GM12892 (cell line): ENCODE data around the gene DVL2.
"Not testable (repeated sequence)": the region's sequence is repeated elsewhere in the genome, so short reads cannot be mapped to it uniquely, and the experiment has no call there.

Source experiments
- DNase-seq: peaks from one replicate; pipeline ENCODE4 v3.0.0; 2011; ENCODE audit not compliant: insufficient read length
- FAIRE-seq: peaks from 2 replicates; lab custom pipeline; 2011; peaks lifted over from hg19 to GRCh38; lab: Jason Lieb, UNC
- POLR2A ChIP-seq: IDR thresholded peaks from 2 replicates; pipeline ENCODE4 v1.6.1; 2011; ENCODE audit warnings: low read depth, low read length, control low read depth
- POLR2AphosphoS5 ChIP-seq: IDR thresholded peaks from 2 replicates; pipeline ENCODE4 v1.6.1; 2011; ENCODE audit warnings: low read depth, low read length, control low read depth
- TAF1 ChIP-seq: IDR thresholded peaks from 2 replicates; pipeline ENCODE4 v1.6.1; 2011; ENCODE audit warnings: low read depth, mild to moderate bottlenecking, control low read depth, low read length, borderline replicate concordance

DVL2 gene

DNA sequence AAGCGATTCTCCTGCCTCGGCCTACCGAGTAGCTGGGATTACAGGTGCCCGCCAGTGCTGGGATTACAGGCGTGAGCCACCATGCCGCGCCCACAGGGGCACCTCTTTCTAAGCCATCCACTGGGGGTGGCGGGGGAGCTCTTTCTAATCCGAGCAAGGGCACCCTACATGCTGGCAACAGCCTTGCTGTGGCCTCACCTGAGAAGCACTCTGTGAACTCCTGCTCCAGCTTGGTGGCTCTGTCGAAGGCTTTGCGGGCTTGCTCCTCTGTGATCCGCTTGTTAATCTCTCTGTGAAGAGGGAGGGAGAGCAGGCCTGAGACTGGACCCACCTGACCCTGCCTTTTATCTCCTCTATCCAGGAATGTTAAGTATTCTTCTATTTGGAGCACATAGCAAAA is 43.2 kb downstream of the DVL2 start:
- TF ChIP-seq POLR2A, result no peak
- no peak for TF ChIP-seq POLR2AphosphoS5
- no peak for TF ChIP-seq TAF1
- DNase-seq (peak; percentile 17), FAIRE-seq (no peak)

DNA sequence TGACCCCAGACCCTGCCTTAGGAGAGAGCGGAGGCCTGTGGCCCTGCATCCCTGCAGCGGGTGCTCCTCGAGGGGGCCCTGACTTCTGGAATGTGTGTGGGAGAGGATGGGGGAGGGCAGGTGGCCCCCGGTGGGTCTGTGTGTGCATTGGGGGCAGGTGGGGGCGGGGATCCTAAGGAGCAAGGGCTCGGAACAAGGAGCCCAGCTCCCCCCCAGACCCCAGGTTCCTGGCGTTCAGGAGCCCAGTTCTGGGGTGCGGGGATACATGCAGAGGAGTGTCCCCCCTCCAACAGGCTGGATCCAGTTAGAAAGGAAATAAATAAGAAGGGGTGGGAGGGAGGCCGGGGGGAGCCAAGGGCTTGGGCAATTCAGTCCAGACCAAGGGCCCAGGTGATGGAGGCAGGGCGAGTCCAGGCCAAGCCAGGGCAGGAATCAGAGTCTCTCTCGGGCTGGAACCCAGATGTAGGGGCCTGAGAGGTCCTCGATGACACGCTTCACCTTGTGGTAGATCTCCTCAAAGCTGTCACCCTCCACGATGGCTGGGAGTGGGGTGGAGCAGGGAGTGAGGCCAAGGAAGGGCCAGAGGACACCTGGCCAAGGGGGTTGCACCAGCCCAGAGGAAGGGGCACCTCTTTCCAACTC is 43.9 kb downstream of the DVL2 start:
- TF ChIP-seq POLR2A (no peak), TAF1 (no peak), POLR2AphosphoS5 (no peak)
- FAIRE-seq, result no peak
- DNase-seq, result peak; percentile 13

- no peak for TF ChIP-seq POLR2AphosphoS5
- TF ChIP-seq POLR2A, result no peak
- no peak for TF ChIP-seq TAF1
- no peak for FAIRE-seq
- DNase-seq, result peak; percentile 31
Measured at GRCh38 chr17:7186241-7186640, 48.1 kb downstream of the DVL2 start.

DNA sequence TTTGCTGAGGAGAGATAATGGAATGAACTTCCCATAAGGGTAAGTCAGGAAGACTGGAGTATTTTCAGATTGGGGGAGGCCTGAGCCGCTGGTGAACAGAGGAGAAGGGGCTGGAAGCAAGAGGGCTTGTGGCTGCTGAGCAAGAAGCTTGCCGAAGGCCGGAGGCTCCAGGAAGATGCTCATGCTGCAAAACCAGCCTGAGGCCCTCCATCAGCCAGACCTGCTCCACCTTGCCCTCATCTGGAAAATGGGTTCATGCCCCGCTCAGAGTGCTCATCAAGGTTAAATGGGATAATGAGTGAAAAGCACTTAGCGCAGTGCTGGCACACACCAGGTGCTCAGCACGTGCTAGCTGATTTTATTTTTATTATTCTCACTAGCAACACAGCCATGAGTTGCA is 49.7 kb downstream of the DVL2 start:
- no peak for DNase-seq
- TF ChIP-seq POLR2A (no peak), POLR2AphosphoS5 (no peak), TAF1 (no peak)
- FAIRE-seq, result no peak

DNA sequence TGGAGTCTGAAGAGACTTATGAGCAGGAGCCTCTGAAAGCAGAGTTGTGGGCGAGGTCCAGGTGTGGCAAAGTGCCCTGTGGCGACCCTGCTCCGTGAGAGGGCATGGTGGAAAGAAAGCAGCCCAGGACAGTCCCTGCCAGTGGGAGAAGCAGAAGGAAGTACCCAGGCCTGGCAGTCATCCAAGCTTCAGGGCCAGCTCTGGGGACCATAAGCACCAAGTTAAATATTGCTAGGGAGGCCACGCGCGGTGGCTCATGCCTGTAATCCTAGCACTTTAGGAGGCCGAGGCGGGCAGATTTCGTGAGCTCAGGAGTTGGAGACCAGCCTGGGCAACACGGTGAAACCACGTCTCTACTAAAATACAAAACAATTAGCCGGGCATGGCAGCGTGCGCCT is 50.2 kb downstream of the DVL2 start:
- FAIRE-seq (no peak), DNase-seq (no peak)
- TF ChIP-seq POLR2A (no peak), POLR2AphosphoS5 (no peak), TAF1 (no peak)

GRCh38 chr17:7183433-7184090 is 50.8 kb downstream of the DVL2 start:
- FAIRE-seq (no peak), DNase-seq (no peak)

DNA sequence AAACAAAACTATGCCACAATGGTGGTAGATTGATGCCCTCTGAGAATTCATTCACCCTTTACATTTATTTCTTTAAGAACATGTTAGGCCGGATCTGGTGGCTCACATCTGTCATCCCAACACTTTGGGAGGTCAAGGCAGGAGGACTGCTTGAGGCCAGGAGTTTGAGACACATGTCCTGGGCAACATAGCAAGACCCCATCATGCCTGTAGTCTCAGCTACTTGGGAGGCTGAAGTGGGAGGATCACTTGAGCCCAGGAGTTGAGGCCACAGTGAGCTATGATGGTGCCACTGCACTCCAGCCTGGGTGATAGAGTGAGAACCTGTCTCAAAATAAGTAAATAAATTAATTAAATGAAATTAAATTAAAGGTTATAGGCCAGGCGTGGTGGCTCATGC is 52.2 kb downstream of the DVL2 start:
- DNase-seq, FAIRE-seq: not testable (repeated sequence)

More at GRCh38 chr17:7183433-7184090, 50.8 kb downstream of the DVL2 start:
- TF ChIP-seq TAF1 (no peak), POLR2A (no peak), POLR2AphosphoS5 (no peak)

- TF ChIP-seq TAF1 (no peak), POLR2AphosphoS5 (no peak), POLR2A (no peak)
- DNase-seq (no peak), FAIRE-seq (no peak)
Measured at GRCh38 chr17:7179317-7180254, 54.7 kb downstream of the DVL2 start, which contains the start of gene ASGR1. TSS of gene ASGR1 (minus strand) at chr17:7179370. CDS start at chr17:7178563, 807 bp downstream.

GRCh38 chr17:7178973-7179316 is 55.4 kb downstream of the DVL2 start:
- DNase-seq (no peak), FAIRE-seq (no peak)
- no peak for TF ChIP-seq POLR2AphosphoS5
- no peak for TF ChIP-seq POLR2A
- TF ChIP-seq TAF1, result no peak

DNA sequence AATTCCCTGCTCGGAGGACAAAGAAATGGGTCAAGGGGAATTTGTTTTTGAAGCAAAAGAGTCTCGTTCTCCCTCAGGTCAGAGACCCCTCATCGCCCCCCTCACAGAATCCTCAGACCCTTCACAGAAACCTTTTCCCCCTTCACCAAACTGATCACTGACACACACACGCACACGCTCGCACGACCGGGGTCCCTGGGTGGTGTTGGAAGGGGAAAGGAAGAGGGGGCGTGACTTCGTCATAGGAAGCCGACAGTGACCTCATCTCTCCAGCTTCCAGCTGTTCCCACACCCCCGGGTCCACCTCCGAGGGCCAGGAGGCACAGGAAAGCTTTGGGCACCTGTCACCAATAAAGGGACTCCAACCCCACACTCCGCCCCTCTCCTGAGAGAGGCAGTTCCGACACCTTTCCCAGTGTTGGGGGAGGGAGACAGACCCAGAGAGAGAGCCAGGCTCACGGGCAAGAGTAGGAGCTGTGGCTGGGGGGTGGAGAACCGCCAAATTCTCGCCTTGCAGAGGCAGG is 56.3 kb downstream of the DVL2 start:
- TF ChIP-seq TAF1, result no peak
- no peak for TF ChIP-seq POLR2A
- TF ChIP-seq POLR2AphosphoS5, result no peak
- no peak for FAIRE-seq
- no peak for DNase-seq
